GM19468 (cell line): ENCODE results near the gene PREX1.

Experiments used
- ATAC-seq: cut with Tn5 transposase; IDR thresholded peaks from one replicate; pipeline ENCODE4 v1.9.1; 2021; ENCODE audit warnings: mild to moderate bottlenecking, moderate library complexity, moderate number of reproducible peaks; ENCODE audit not compliant: unreplicated experiment; ENCODE audit errors: extremely low read depth

The PREX1 gene

GRCh38 chr20:48694381-48694865 is 133.4 kb downstream of the PREX1 start:
- no peak for ATAC-seq

- no peak for ATAC-seq
Observed at GRCh38 chr20:48691523-48691922, 136.3 kb downstream of the PREX1 start.

GRCh38 chr20:48690888-48691287 is 136.9 kb downstream of the PREX1 start:
- ATAC-seq = no peak

GRCh38 chr20:48689874-48690571 is 137.8 kb downstream of the PREX1 start:
- ATAC-seq = no peak

GRCh38 chr20:48689388-48689787 is 138.4 kb downstream of the PREX1 start:
- ATAC-seq = no peak

GRCh38 chr20:48688579-48688978 is 139.2 kb downstream of the PREX1 start:
- no peak for ATAC-seq

- ATAC-seq = no peak
Observed at GRCh38 chr20:48687117-48687800, 140.5 kb downstream of the PREX1 start.

- ATAC-seq = no peak
Observed at GRCh38 chr20:48686238-48687116, 141.3 kb downstream of the PREX1 start.

- ATAC-seq = no peak
Observed at GRCh38 chr20:48685300-48685699, 142.5 kb downstream of the PREX1 start.

GRCh38 chr20:48684501-48685041 is 143.2 kb downstream of the PREX1 start:
- no peak for ATAC-seq

- no peak for ATAC-seq
Observed at GRCh38 chr20:48683467-48684175, 144.2 kb downstream of the PREX1 start.

GRCh38 chr20:48682529-48683363 is 145.1 kb downstream of the PREX1 start:
- no peak for ATAC-seq

GRCh38 chr20:48681873-48682426 is 145.8 kb downstream of the PREX1 start:
- ATAC-seq = no peak

- ATAC-seq = no peak
Observed at GRCh38 chr20:48681201-48681872, 146.5 kb downstream of the PREX1 start.

- no peak for ATAC-seq
Observed at GRCh38 chr20:48680650-48681049, 147.1 kb downstream of the PREX1 start.

GRCh38 chr20:48679599-48679998 is 148.2 kb downstream of the PREX1 start:
- ATAC-seq = no peak

GRCh38 chr20:48679011-48679410 is 148.8 kb downstream of the PREX1 start:
- ATAC-seq = no peak

- ATAC-seq = no peak
Observed at GRCh38 chr20:48678421-48678820, 149.4 kb downstream of the PREX1 start.
